Esophagus muscularis mucosa (tissue), 4 donors: Measurements from ENCODE around the gene HHATL. TPM values are rescaled to one million over a fixed set of nuclear protein-coding genes. Genes with fewer than 3 reads are reported as not detected.
"Not testable (repeated sequence)": the region's sequence is repeated elsewhere in the genome, so short reads cannot be mapped to it uniquely, and the experiment has no call there.

Source experiments
- DNase-seq: peaks from one replicate; pipeline ENCODE4 v3.0.0-alpha.2; 2017; ENCODE audit errors: extremely low spot score
- H3K27ac ChIP-seq, 4 donors: fragments of 200-600 bp; sonication (generic); replicated peaks in 1 of 4; 1 replicate in 3 of 4; 2 replicates in 1 of 4; pipeline ENCODE4 v1.5.1; 2016 to 2019; ENCODE audit warnings: mild to moderate bottlenecking in 1 of 4
- H3K27me3 ChIP-seq, 4 donors: fragments of 200-600 bp; sonication (generic); one replicate each; pipeline versions ENCODE4 v1.5.1 to v1.6.0; 2016 to 2019
- H3K36me3 ChIP-seq, 4 donors: fragments of 200-600 bp; sonication (generic); one replicate each; pipeline ENCODE4 v1.5.1; 2016 to 2019
- H3K4me1 ChIP-seq, 4 donors: fragments of 200-600 bp; sonication (generic); one replicate each; pipeline ENCODE4 v1.5.1; 2016 to 2019
- H3K4me3 ChIP-seq, 4 donors: fragments of 200-600 bp; sonication (generic); 1 replicate in 2 of 4; 2 replicates in 2 of 4; pipeline ENCODE4 v1.5.1; 2016 to 2019; ENCODE audit warnings: mild to moderate bottlenecking in 4 of 4, moderate library complexity in 1 of 4
- H3K9me3 ChIP-seq, 4 donors: fragments of 200-600 bp; sonication (generic); 1 replicate in 3 of 4; 2 replicates in 1 of 4; pipeline ENCODE4 v1.5.1; 2016 to 2019
- EP300 ChIP-seq: sonication (generic); formaldehyde crosslinking; IDR thresholded peaks from one replicate; pipeline ENCODE4 v1.6.1; 2017; ENCODE audit warnings: antibody characterized with exemption
- POLR2A ChIP-seq: fragments of 450-650 bp; IDR thresholded peaks from one replicate; pipeline ENCODE4 v1.6.1; 2017; ENCODE audit warnings: antibody characterized with exemption, moderate library complexity, mild to moderate bottlenecking, low read depth
- POLR2AphosphoS5 ChIP-seq, 2 donors: sonication (generic); formaldehyde crosslinking; IDR thresholded peaks; one replicate each; pipeline ENCODE4 v1.6.1; 2017; ENCODE audit warnings: antibody characterized with exemption in 2 of 2
- WGBS: methylation state at CpG from one replicate; pipeline ENCODE4 v1.1.5; 2018; 5-methylcytosine and 5-hydroxymethylcytosine counted together
- intact Hi-C: fragments of 100-400 bp; cut with DNase I; formaldehyde crosslinking; loops from one replicate; pipeline ENCODE4 v1.15.1; 2023
- total RNA-seq, 4 donors: library from RNA; depleted of rRNA; stranded (reverse); fragments of >200 nt; gene quantifications; one replicate each; pipeline versions ENCODE4 v1.1.0 to v1.2.1, GENCODE V29; 2016
- TF ChIP-seq, protein P1 (sequence below), 3 experiments: fragments of 200-600 bp in 2 of 3; fragments of 450-650 bp in 1 of 3; sonication (generic) in 2 of 3; IDR thresholded peaks; one replicate each; pipeline ENCODE4 v1.5.1; 2017 to 2019; ENCODE audit warnings: antibody characterized with exemption in 3 of 3, mild to moderate bottlenecking in 2 of 3, moderate library complexity in 1 of 3

Gene HHATL
- total RNA-seq, 4 donors from 2014 or later: 1.5 TPM; not detected in 3

DNA sequence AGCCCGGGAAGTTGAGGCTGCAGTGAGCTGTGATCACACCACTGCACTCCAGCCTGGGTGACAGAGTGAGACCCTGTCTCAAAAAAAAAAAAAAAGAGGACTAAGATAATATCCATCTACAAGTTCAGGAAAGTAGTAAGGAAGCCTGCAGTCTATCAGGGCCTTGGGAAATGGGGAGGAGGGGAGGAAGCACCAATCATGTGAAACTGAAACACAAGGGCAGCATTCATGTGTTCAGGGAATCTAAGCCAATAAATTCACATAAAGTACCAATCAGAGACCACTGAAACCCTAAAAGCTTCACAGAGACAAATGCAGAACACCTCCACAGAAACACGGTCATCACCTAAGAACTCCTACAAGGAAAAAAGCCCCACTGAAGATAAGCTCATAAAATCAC lies 22.9 kb upstream of the HHATL start:
- peaks cover 0 to 15% (median 10%) of the 10 kb centered on the region in 4 donors for H3K4me1 ChIP-seq
- TF ChIP-seq EP300 (no peak), POLR2A (no peak), POLR2AphosphoS5 (IDR thresholded peaks at IDR 0.05) (no peak)
- TF ChIP-seq, protein P1, sequence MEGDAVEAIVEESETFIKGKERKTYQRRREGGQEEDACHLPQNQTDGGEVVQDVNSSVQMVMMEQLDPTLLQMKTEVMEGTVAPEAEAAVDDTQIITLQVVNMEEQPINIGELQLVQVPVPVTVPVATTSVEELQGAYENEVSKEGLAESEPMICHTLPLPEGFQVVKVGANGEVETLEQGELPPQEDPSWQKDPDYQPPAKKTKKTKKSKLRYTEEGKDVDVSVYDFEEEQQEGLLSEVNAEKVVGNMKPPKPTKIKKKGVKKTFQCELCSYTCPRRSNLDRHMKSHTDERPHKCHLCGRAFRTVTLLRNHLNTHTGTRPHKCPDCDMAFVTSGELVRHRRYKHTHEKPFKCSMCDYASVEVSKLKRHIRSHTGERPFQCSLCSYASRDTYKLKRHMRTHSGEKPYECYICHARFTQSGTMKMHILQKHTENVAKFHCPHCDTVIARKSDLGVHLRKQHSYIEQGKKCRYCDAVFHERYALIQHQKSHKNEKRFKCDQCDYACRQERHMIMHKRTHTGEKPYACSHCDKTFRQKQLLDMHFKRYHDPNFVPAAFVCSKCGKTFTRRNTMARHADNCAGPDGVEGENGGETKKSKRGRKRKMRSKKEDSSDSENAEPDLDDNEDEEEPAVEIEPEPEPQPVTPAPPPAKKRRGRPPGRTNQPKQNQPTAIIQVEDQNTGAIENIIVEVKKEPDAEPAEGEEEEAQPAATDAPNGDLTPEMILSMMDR (IDR thresholded peaks at IDR 0.05): no peak
- H3K9me3 ChIP-seq: no peaks in the 10 kb centered on the region
- no peak overlapping the region for H3K27ac ChIP-seq
- WGBS: 86% methylated on average over 2 of the region's 2 CpGs
- H3K36me3 ChIP-seq: no peaks in the 10 kb centered on the region
- DNase-seq: no peak
- no peak overlapping the region for H3K4me3 ChIP-seq
- intact Hi-C loops: no loop called here
- no peaks in the 10 kb centered on the region for H3K27me3 ChIP-seq

DNA sequence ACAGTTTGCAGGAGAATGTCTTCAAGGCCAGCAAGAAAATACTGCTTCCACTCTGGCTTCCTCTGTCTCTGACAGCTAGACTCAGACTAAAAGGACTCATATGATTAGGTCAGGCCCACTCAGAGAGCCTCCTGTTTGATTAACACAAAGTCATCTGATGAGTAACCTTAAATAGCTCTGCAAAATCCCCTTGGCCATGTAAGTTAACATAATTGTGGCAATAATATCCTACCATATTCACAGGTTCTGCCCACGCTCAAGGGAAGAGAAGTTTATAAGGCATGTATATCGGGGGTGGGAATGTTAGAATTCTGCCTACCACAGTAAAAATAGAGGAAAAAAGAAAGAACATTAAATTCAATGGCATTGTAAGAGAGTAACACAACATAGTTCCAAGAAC lies 20.6 kb upstream of the HHATL start:
- Histone ChIP-seq H3K4me1 (peaks cover 0 to 14% (median 5%) of the 10 kb centered on the region in 4 donors), H3K4me3 (no peak overlapping the region), H3K36me3 (no peaks in the 10 kb centered on the region), H3K9me3 (no peaks in the 10 kb centered on the region), H3K27ac (no peak overlapping the region), H3K27me3 (no peaks in the 10 kb centered on the region)
- no peak for DNase-seq
- intact Hi-C loops: no loop called here
- TF ChIP-seq POLR2AphosphoS5 (IDR thresholded peaks at IDR 0.05) (no peak), POLR2A (no peak), EP300 (no peak)
- TF ChIP-seq, protein P1 (IDR thresholded peaks at IDR 0.05): no peak
- 93% methylated on average over 2 of the region's 2 CpGs for WGBS

DNA sequence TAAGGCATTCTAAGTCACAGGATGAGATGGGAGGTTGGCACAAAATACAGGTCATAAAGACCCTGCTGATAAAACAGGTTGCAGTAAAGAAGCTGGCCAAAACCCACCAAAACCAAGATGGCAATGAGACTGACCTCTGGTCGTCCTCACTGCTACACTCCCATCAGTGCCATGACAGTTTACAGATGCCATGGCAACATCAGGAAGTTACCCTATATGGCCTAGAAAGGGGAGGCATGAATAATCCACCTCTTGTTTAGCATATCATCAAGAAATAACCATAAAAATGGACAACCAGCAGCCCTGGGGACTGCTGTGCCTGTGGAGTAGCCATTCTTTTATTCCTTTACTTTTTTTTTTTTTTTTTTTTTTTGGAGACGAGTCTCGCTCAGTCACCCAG lies 19.8 kb upstream of the HHATL start:
- 90% methylated on average over 3 of the region's 3 CpGs for WGBS
- DNase-seq, H3K36me3 ChIP-seq, H3K27ac ChIP-seq, H3K9me3 ChIP-seq, H3K4me3 ChIP-seq, H3K27me3 ChIP-seq, intact Hi-C loops: not testable (repeated sequence)
- H3K4me1 ChIP-seq: peaks cover 0 to 10% (median 0%) of the 10 kb centered on the region in 4 donors

GRCh38 chr3:42721690-42722089 lies 19.1 kb upstream of the HHATL start:
- TF ChIP-seq EP300 (no peak), POLR2A (no peak), POLR2AphosphoS5 (IDR thresholded peaks at IDR 0.05) (no peak)
- TF ChIP-seq, protein P1 (IDR thresholded peaks at IDR 0.05): no peak
- Histone ChIP-seq H3K27me3 (no peaks in the 10 kb centered on the region), H3K4me3 (no peak overlapping the region), H3K36me3 (no peaks in the 10 kb centered on the region), H3K4me1 (peaks cover 0 to 10% (median 0%) of the 10 kb centered on the region in 4 donors), H3K9me3 (no peaks in the 10 kb centered on the region), H3K27ac (no peak overlapping the region)
- no peak for DNase-seq
- 31% methylated on average over 1 of the region's 1 CpG for WGBS
- intact Hi-C loops: no loop called here

- Histone ChIP-seq H3K27me3 (no peaks in the 10 kb centered on the region), H3K9me3 (no peaks in the 10 kb centered on the region), H3K4me1 (peaks cover 0 to 10% (median 0%) of the 10 kb centered on the region in 4 donors), H3K36me3 (no peaks in the 10 kb centered on the region), H3K4me3 (no peak overlapping the region), H3K27ac (no peak overlapping the region)
- TF ChIP-seq, protein P1 (IDR thresholded peaks at IDR 0.05): no peak
- TF ChIP-seq POLR2A (no peak), POLR2AphosphoS5 (IDR thresholded peaks at IDR 0.05) (no peak), EP300 (no peak)
- no peak for DNase-seq
- intact Hi-C loops: no loop called here
- WGBS: 84% methylated on average over 4 of the region's 4 CpGs
These were observed 17.5 kb upstream of the HHATL start for GRCh38 chr3:42720126-42720525.
